GM18858 (cell line): ENCODE measurements around the gene SLC36A3.
"Not testable (repeated sequence)": the region's sequence is repeated elsewhere in the genome, so short reads cannot be mapped to it uniquely, and the experiment has no call there.

Source experiments
- ATAC-seq: cut with Tn5 transposase; IDR thresholded peaks from one replicate; pipeline ENCODE4 v1.9.1; 2021; ENCODE audit not compliant: unreplicated experiment

The SLC36A3 gene

DNA sequence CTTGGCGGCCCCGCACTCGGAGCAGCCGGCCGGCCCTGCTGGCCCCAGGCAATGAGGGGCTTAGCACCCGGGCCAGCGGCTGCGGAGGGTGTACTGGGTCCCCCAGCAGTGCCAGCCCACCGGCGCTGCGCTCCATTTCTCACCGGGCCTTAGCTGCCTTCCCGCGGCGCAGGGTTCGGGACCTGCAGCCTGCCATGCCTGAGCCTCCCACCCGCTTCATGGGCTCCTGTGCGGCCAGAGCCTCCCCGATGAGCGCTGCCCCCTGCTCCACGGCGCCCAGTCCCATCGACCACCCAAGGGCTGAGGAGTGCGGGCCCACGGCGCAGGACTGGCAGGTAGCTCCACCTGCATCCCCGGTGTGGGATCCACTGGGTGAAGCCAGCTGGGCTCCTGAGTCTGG, 5.7 kb upstream of the SLC36A3 start:
- ATAC-seq: not testable (repeated sequence)

DNA sequence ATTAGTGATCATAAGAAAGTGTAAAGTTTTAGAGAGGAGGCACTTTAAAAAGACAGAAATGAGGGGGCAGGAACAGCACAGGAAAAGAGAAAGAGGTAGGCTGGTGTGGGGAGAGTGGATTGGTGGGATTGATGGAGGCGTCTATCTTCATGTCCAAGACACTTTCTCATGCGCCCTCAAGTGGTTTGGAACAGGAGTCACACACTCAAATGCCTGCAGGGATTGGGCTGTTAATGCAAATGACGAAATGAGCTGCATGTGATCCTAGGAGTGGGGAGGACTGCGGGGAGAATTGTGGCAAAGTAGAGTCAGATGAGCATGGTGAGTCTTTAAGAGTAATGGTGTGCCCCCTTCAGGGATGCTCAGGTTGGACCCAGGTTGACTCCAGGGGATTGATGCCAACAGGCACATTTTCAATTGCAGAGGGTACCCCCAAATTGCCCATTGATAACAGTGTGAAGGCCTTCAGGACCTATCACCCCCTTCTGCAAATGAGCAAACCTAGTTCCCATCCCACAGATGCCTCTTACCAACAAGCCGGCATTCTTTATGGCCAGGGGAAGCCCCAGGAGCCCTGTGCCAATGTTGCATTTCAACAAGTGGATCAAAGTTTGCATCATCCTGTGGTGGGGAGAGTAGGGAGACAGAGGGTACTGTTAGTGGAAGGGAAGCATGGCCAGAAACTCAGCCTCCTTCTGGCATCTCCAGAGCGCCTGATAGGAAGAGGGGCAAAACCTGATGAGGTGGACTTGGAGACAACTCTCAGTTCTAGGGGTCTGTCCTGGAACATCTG, 5.3 kb downstream of the SLC36A3 start:
- no peak for ATAC-seq

- ATAC-seq: no peak
These were observed 6.6 kb downstream of the SLC36A3 start for GRCh38 chr5:151296974-151297373.

GRCh38 chr5:151296478-151296830, 7.1 kb downstream of the SLC36A3 start:
- no peak for ATAC-seq

DNA sequence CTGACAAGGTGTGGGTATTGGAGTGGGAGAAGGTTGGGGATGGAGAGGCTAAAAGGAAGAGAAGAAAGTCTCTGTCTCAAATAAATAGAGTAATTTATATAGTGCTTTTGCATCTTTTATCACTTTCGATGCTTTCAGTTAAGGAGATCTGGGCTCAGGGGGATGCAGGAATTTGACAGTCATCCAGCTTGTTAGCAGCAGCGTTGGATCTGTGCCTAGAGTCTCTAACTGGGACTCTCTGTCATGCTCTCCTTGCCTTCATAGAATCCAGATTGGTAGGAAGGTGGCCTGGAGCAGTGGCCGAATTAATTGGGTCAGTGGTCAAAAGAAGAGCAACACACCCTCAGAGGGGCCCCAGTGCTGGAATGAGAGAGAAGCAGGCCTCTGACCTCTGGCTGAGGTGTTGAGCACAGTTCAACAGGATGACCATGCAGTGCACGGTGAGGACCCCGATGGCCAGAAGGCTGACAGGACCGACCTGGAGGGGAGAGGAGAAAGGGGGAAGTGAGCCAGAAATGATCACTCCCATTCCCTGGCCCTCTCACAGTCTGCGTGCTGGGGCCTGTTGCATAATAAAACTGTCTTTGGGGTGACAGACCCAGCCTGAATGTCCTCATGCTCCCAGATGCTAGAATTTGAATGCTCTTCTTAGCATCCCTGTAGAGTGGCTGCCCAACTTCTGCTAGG, 7.6 kb downstream of the SLC36A3 start:
- no peak for ATAC-seq

DNA sequence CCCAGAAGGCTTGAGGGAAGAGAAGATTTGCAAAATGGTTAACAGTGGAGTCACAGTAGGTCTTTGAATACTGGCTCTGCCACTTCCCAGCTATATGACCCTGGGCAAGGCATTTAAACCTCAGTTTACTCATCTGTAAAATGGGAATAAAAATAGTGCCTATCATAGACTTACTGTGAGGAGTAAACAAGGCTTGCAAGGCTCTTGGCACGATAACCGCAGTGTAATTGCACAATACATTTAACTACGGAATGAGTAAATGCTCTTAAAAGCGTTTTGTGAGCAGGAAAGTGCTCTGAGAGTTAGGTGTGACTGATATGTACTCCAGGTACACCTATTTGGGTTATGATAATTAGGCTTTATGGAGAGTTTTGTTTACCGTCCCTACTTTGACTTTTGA, 8.4 kb downstream of the SLC36A3 start:
- no peak for ATAC-seq

DNA sequence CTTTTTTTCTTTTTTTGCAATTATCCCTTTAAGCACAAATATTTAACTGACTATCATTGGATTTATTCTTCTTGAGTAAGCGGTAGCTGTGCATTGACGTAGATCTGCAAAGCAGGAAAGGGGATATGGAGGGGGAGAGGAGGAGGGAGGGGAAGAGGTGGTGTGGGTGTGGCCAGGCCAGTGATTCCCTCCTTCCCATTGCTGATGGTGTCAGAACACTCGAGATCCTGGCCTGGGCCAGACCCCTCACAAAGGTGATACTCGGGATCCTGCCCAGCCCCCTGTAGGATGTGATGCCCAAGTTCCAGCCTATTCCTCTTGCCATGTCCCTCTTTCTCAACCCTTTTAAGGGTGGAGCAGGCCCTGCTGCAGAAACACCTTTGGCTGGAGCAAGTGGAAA, 9.9 kb downstream of the SLC36A3 start:
- ATAC-seq: no peak

- no peak for ATAC-seq
These were observed 15.4 kb downstream of the SLC36A3 start for GRCh38 chr5:151288180-151288579.

- no peak for ATAC-seq
These were observed 17.3 kb downstream of the SLC36A3 start for GRCh38 chr5:151286246-151286645.

- ATAC-seq: no peak
These were observed 17.9 kb downstream of the SLC36A3 start for GRCh38 chr5:151285683-151286082.

DNA sequence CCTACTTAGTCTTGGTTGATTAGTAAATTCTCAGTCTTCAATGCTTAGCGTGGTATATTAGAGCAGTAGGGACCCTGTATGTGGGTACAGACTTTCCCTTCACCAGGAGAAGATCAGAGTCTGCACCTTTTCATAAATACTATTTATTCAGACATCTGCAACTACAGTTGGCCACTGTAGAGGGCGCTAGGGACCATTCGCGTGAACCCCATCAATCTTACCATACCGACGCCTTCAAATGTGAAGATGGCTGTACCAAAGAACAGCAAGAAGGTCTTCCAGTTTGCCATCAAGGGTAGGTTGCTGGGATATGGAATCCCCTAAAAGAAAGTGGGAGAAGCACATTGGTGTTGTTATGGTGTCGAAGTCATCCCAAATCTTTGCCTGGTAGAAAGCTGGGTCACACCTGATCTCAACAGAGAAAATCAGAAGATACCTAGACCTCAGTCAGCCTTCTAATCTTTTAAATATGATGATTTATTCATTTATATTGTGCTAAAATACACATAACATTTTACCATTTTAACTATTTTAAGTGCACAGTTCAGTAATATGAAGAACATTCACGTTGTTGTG, 19.1 kb downstream of the SLC36A3 start:
- ATAC-seq: no peak

- no peak for ATAC-seq
These were observed 20.3 kb downstream of the SLC36A3 start for GRCh38 chr5:151283120-151283825.

DNA sequence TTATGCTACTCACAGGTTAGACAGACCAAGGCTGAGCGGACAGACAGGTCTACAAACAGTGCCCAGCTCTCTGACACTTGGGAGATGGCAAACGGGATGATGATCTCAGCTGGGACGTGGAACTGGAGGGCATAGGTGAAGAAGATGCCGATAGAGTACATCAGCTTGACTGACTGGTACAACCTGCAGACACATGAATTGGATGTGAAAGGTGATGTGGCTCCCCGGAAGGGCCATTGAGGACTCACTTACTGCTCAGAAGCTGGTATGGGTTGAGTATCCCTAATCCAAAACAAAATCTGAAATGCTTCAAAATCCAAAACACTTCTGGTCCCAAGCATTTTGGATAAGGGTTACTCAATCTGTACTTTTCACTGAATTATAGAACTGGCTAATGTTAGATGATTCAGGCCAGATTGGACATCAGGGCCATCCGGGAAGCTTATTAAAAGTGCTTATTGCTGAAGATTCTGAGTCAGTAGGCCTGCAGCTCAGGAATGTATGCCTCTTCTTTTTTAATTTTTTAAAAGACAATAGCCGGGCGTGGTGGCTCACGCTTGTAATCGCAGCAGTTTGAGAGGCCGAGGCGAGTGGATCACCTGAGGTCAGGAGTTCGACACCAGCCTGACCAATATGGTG, 22.4 kb downstream of the SLC36A3 start:
- no peak for ATAC-seq

DNA sequence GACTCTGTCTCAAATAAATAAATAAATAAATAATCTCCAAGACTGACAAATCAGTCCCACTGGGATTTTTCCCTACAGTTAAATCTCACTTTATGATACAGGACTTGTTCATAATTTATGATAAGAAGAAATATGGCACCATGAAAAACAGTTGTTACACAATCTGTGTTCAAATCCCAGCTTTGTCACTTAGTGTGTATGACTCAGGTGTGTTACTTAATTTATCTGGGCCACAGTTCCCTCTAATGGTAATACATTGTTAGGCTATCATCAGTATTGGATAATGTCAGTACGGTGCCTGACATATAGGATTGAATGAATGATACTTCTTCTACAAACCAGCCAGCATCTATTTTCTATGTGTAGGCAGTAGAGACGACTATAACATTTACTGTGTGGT, 23.1 kb downstream of the SLC36A3 start:
- ATAC-seq: no peak

DNA sequence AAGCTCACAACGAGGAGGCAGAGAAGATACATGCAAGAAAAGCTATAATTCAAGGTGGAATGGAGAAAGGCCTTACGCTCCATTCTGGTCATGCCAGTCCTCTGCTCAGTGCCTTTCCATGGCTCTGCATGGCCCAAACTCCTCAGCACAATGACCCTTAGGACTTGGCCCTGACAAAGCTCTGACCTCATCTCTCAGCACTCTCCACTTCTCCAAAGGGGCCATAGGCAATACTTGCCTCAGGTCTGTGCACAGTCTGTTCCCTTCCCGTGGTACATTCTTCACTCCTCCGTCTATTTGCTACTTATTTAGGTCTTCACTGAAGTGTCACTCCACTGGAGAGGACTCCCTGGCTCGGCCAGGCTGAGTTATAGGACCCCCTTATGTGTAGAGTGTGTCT, 24.7 kb downstream of the SLC36A3 start:
- no peak for ATAC-seq

DNA sequence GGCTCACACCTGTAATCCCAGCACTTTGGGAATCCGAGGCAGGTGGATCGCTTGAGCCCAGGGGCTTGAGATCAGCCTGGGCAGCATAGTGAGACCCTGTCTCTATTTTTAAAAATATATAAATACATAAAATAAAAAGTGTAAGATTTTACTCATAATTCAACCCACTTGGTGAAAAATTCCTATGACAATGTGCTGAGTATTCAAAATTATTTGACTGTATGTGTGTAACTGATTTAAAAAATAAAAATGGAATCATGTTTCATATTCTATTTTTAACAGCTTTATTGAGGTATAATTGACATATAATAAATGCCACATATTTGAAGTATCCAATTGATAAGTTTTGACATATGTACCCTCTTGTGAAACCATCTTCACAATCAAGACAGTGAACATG, 27.8 kb downstream of the SLC36A3 start:
- no peak for ATAC-seq

DNA sequence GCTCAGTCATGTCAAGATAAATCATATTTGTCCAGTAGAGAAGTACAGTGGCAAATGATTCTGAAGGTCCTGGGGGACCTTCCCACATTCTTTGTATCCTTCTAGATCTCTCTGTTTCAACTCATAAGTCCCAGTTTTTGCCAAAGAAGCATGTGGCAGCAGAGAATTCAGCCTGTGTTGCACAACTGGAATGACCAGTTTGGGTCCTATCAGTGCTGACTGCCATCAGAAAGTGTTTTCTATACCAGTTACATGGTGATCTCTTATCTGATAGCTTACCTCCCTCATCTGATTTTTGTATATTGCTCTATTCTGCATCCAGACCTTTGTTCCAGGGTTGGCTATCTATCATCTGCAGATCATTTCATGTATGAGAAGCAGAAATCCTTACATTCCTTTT, 28.9 kb downstream of the SLC36A3 start:
- ATAC-seq: no peak

GRCh38 chr5:151271336-151271735, 32.2 kb downstream of the SLC36A3 start:
- no peak for ATAC-seq

DNA sequence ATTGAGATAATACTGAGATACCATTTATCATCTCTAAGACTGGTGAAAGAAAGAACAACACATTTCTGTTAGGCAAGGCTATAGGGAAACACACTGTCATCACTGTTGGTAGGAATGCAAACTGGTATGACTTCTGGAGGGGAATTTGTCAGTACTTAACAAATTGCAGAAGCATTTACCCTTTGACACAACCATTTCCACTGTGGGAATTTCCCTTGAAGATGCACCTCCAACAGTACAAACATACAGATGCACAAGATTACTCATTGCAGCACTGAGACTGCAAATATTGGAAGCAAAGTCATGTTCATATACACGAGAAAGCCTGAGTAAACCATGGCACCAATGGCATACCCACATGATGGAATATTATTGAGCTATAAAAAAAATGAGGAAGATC, 33.0 kb downstream of the SLC36A3 start:
- ATAC-seq: peak; percentile 93

GRCh38 chr5:151267491-151268260, 35.9 kb downstream of the SLC36A3 start:
- ATAC-seq: no peak
